HG03342 (cell line): ENCODE measurements around the gene TGFBR3L.
"Not testable (repeated sequence)": the region's sequence is repeated elsewhere in the genome, so short reads cannot be mapped to it uniquely, and the experiment has no call there.

Experiments
- ATAC-seq: cut with Tn5 transposase; IDR thresholded peaks from one replicate; pipeline ENCODE4 v1.9.1; 2021; ENCODE audit warnings: mild to moderate bottlenecking, moderate library complexity; ENCODE audit not compliant: unreplicated experiment

The TGFBR3L gene

DNA sequence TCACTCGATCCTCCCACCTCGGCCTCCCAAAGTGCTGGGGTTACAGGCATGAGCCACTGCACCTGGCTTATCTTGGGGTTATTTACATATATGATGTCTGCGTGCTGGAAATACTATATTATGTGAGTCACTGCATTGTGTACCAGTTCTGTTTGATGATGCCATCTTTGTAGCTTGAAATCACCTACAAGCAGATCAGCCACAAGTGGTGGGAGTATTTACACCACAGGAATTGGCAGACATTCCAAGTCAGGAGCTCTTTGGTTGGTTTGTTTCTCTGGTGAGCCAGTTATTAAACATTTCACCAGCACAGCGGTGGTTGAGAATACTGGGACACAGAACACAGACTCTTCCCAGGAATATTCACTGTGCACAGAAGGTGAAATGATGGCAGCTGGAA, 33.3 kb downstream of the TGFBR3L start:
- no peak for ATAC-seq

DNA sequence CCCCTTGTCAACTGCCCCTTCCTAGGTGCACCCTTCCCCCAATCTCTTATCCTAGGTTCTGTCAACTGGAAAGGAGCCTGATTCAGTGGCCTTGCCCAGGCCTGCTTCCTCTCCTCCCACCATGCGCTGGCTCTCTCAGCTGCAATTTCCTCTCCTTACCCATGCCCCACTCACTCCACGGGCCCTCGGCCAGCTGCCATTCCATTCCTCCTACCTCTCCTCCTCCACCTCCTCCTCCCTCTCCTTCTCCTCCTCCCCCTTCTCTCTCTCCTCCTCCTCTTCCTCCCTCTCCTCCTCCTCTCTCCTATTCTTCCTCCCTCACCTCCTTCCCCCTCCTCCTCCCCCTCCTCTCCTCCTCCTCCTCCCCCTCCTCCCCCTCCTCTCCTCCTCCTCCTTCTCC, 38.4 kb downstream of the TGFBR3L start:
- ATAC-seq, result no peak

DNA sequence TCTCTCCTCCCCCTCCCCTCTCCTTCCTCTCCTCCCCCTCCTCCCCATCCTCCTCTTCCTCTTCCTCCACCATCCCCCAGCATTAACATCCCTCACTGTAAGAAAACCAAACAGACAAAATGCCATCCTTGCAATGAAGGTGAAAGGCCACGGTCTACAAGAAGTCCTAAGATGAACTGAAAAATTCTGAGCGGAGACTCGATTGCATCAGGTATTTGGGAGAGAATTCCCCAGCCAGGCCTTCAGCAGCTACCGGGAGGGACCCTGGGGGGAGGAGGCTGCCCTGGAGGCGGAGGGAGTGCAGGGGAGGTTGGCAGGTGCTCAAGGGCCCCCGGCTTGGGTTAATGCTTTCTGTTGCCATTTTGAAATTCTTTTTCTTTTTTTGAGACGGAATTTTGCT, 38.9 kb downstream of the TGFBR3L start:
- ATAC-seq, result no peak

DNA sequence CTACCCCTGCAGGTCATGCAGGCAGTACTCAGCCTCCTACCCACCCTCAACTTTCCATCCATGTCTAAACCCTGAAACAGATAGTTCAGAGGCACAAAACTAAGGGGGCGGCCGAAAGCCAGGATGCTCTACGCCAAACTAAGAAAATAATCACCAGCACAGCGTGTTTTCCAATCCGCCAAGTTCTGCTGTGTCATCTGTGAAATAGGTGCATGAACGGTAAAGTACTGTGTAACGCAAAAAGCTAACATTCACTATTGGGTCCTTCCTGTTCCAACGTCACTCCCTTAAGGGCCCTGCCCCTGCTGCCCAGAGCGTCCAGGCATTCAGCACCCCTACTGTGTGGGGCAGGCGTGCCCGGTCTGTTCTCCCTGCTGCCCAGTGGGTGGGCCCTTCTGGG, 41.1 kb downstream of the TGFBR3L start:
- ATAC-seq, result no peak

DNA sequence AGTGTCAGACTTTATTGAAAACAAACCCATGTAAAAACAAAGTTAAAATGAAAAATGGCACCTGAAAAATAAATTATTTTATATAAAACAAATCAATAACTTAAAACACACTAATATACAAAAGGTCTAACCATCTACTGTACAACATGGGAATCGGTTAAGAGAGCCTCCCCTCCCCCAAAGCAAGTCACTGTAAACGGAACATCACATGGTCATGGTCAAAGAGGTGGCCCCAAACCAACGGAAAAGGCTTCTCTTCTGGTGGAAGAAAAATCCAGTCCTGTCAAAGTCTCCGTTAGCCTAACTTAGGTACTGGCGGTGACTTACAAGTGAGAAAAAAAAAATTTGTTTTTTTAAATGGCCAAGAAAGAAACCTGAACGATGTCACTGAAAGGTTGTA, 44.6 kb downstream of the TGFBR3L start:
- no peak for ATAC-seq

GRCh38 chr19:7961082-7961481, 46.5 kb downstream of the TGFBR3L start:
- ATAC-seq, result not testable (repeated sequence)

GRCh38 chr19:7961920-7962626, 47.4 kb downstream of the TGFBR3L start:
- no peak for ATAC-seq

GRCh38 chr19:7962644-7963268, 48.1 kb downstream of the TGFBR3L start:
- ATAC-seq, result no peak

- ATAC-seq, result no peak
Observed at GRCh38 chr19:7963566-7963965, 48.9 kb downstream of the TGFBR3L start.

- no peak for ATAC-seq
Observed at GRCh38 chr19:7965259-7965841, 50.7 kb downstream of the TGFBR3L start.

DNA sequence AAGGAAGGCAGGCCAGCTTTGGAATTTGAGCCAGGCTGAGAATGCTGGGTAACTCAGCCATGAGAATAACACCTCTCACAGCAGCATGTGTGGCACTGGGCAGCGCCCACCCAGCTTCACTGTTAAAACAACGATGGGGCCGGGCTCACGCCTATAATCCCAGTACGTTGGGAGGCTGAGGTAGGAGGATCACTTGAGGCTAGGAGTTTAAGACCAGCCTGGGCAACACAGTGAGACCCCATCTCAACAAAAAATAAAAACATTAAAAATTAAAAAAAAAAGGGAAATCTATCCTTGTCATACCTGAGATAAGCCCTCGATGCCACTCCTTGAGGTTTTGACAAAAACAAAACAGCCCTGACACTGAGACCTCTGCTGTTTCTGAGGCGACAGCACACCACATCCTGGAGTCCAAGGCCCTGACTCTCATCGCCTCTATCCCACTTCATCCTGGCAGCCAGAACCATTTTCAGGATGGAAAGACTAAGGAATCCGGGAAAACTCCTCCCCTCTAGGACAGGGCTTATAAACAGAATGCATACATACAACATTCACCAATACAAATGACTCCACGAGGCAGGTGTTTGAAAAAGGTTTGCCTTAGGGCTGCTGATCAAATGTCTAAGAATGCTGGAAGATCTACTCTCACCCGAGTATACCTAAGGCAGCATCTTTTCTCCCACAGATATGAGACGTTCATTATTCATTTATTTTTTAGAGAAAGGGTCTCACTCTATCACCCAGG, 51.5 kb downstream of the TGFBR3L start:
- ATAC-seq, result no peak

DNA sequence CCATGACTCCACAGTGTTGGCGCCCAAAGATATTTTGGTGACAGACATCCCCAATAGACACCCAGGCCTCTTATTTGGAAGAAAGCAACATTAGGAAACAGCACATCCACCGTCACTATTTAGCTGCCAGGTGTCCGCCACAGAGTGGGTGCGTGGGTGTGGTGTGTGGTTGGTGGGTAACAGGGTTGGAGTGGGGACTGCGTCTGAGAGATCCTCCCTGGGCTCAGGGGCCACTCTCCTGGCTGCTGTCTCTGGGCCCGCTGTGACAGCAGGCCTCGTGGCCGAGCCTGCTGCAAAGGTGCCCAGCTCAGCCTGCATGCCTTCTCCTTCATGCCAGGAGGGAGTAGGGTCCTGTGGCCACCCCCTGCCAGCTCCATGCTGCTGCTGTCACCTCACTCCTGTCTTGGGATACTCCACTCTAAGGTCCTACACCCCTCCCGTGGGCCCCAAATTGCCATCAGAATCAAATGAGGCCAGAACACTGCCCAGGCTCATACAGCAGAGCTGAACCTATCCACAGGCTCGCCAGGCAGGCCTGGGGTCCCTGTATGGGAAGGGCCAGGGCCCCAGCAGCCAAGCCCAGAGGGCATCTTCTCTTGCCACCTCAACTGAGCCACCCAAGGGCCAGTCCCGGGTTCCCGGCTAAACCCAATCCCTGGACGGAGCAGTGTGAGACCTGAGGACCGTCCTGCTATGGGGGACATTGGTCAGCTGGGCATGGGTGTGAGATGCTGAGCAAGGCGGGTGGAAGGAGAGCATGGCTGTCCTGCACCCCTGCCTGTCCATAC, 53.6 kb downstream of the TGFBR3L start:
- ATAC-seq, result no peak
